IMR-90 (cell line): Measurements from ENCODE around the gene NUBP1. TPM values are rescaled to one million over a fixed set of nuclear protein-coding genes. Genes with fewer than 3 reads are reported as not detected.

Experiments
- ATAC-seq: fragments of 200-7000 bp; cut with Tn5 transposase; 2 replicates; pipeline ENCODE4 v1.9.1; 2020; ENCODE audit warnings: low read depth, mild to moderate bottlenecking, moderate library complexity
- BruUV-seq: library from RNA; stranded (reverse); fragments of 400-500 nt; replicated peaks from 2 replicates; lab custom pipeline; 2021; lab: Mats Ljungman, UMichigan
- CTCF ChIA-PET: fragments of 300-600 bp; formaldehyde crosslinking; extraction: SDS; loops from one replicate; lab custom pipeline; 2021; ENCODE audit warnings: antibody characterized with exemption; lab: Yijun Ruan, JAX
- POLR2A ChIA-PET: fragments of 300-600 bp; sonication (Branson Sonifier 250); formaldehyde crosslinking; loops from one replicate; lab custom pipeline; 2022; ENCODE audit warnings: antibody characterized with exemption; ENCODE audit not compliant: unreplicated experiment; lab: Charles Lee
- DNase-seq: peaks from one replicate; pipeline ENCODE4 v3.0.0; 2013
- H2AFZ ChIP-seq: replicated peaks from 2 replicates; pipeline ENCODE3; 2013; ENCODE audit warnings: low read length, mild to moderate bottlenecking; ENCODE audit not compliant: poor library complexity
- H2AK5ac ChIP-seq: 2 replicates; pipeline ENCODE4 v1.6.1; 2013; ENCODE audit warnings: low read depth, low read length, inconsistent platforms
- H2AK9ac ChIP-seq: replicated peaks from 2 replicates; pipeline ENCODE3; 2013; ENCODE audit warnings: mild to moderate bottlenecking, low read depth, low read length, moderate library complexity; ENCODE audit not compliant: poor library complexity
- H2BK120ac ChIP-seq: 2 replicates; pipeline ENCODE4 v1.6.1; 2013; ENCODE audit warnings: low read depth, low read length, inconsistent platforms
- H2BK15ac ChIP-seq: 3 replicates; pipeline ENCODE4 v1.6.1; 2013; ENCODE audit warnings: low read depth, low read length, inconsistent platforms
- H2BK20ac ChIP-seq: 2 replicates; pipeline ENCODE4 v1.6.1; 2013; ENCODE audit warnings: low read depth, mild to moderate bottlenecking, inconsistent platforms, low read length, moderate library complexity
- H2BK5ac ChIP-seq: 2 replicates; pipeline ENCODE4 v1.6.1; 2013; ENCODE audit warnings: mild to moderate bottlenecking, low read depth, low read length, inconsistent platforms; ENCODE audit not compliant: poor library complexity, severe bottlenecking
- H3K14ac ChIP-seq: replicated peaks from 2 replicates; pipeline ENCODE4 v1.6.1; 2013; ENCODE audit warnings: low read depth, low read length, inconsistent platforms
- H3K18ac ChIP-seq: 2 replicates; pipeline ENCODE4 v1.6.1; 2013; ENCODE audit warnings: low read depth, low read length, control low read depth
- H3K23ac ChIP-seq: 2 replicates; pipeline ENCODE4 v1.6.1; 2013; ENCODE audit warnings: low read depth, low read length, inconsistent platforms
- H3K27ac ChIP-seq: 2 replicates; pipeline ENCODE4 v1.5.1; 2013; ENCODE audit warnings: mild to moderate bottlenecking, control low read depth, low read length; ENCODE audit not compliant: insufficient read depth
- H3K27me3 ChIP-seq: 2 replicates; pipeline ENCODE4 v1.6.1; 2013; ENCODE audit warnings: low read length; ENCODE audit not compliant: control insufficient read depth, insufficient read depth
- H3K36me3 ChIP-seq: 2 replicates; pipeline ENCODE4 v1.6.1; 2013; ENCODE audit warnings: low read length, mixed read lengths; ENCODE audit not compliant: control insufficient read depth, insufficient read depth
- H3K4ac ChIP-seq: 2 replicates; pipeline ENCODE4 v1.6.1; 2013; ENCODE audit warnings: low read depth, low read length, inconsistent platforms
- H3K4me1 ChIP-seq: 2 replicates; pipeline ENCODE4 v1.6.1; 2013; ENCODE audit warnings: low read length, mixed read lengths; ENCODE audit not compliant: control insufficient read depth, insufficient read depth
- H3K4me2 ChIP-seq: 2 replicates; pipeline ENCODE4 v1.6.1; 2013; ENCODE audit warnings: low read depth, mild to moderate bottlenecking, control low read depth, low read length, moderate library complexity
- H3K4me3 ChIP-seq: 2 replicates; pipeline ENCODE4 v1.5.1; 2013; ENCODE audit warnings: low read depth, mild to moderate bottlenecking, control low read depth, low read length, moderate library complexity; ENCODE audit not compliant: insufficient read depth
- H3K56ac ChIP-seq: 2 replicates; pipeline ENCODE4 v1.6.1; 2013; ENCODE audit warnings: low read length, inconsistent platforms; ENCODE audit not compliant: insufficient read depth; ENCODE audit errors: extremely low read depth
- H3K79me1 ChIP-seq, 2 experiments: 2 replicates each; pipeline ENCODE4 v1.6.1; 2013; ENCODE audit warnings: low read length in 2 of 2, inconsistent platforms in 1 of 2, low read depth in 1 of 2
- H3K9ac ChIP-seq: 2 replicates; pipeline ENCODE4 v1.6.1; 2013; ENCODE audit warnings: low read depth, low read length, control low read depth
- H3K9me1 ChIP-seq: 2 replicates; pipeline ENCODE4 v1.6.1; 2013; ENCODE audit warnings: low read length, inconsistent platforms; ENCODE audit not compliant: insufficient read depth
- H3K9me3 ChIP-seq: 2 replicates; pipeline ENCODE4 v1.6.1; 2013; ENCODE audit warnings: low read length; ENCODE audit not compliant: control insufficient read depth, insufficient read depth
- H4K20me1 ChIP-seq: 2 replicates; pipeline ENCODE4 v1.6.1; 2013; ENCODE audit warnings: low read length, inconsistent platforms; ENCODE audit not compliant: insufficient read depth
- H4K5ac ChIP-seq: 2 replicates; pipeline ENCODE4 v1.6.1; 2013; ENCODE audit warnings: mild to moderate bottlenecking, low read depth, low read length, control low read depth
- H4K8ac ChIP-seq, 2 experiments: 2 replicates each; pipeline ENCODE4 v1.6.1; 2013; ENCODE audit warnings: low read depth in 2 of 2, low read length in 2 of 2, control low read depth in 1 of 2, inconsistent platforms in 1 of 2
- H4K91ac ChIP-seq: 2 replicates; pipeline ENCODE4 v1.6.1; 2013; ENCODE audit warnings: low read depth, low read length, inconsistent platforms; ENCODE audit not compliant: insufficient read depth
- BHLHE40 ChIP-seq: fragments of 150-350 bp; IDR thresholded peaks from 2 replicates; pipeline ENCODE4 v1.6.1; 2016; ENCODE audit warnings: mild to moderate bottlenecking, low read depth, low read length
- POLR2A ChIP-seq: IDR thresholded peaks from 2 replicates; pipeline ENCODE4 v1.6.1; 2012; ENCODE audit warnings: mild to moderate bottlenecking, low read depth, low read length
- WGBS, 2 experiments: methylation state at CpG; one replicate each; pipeline versions ENCODE4 v1.1.5 to v1.1.7; 2013; ENCODE audit warnings: missing lambda C conversion rate in 2 of 2; ENCODE audit not compliant: insufficient read length in 1 of 2; ENCODE audit errors: extremely low coverage in 2 of 2; 5-methylcytosine and 5-hydroxymethylcytosine counted together
- dilution Hi-C: fragments of 300-500 bp; cut with HindIII; formaldehyde crosslinking; loops from one replicate; pipeline ENCODE4 v1.14.3; 2018; ENCODE audit warnings: low sequenced_read_pairs; ENCODE audit not compliant: unreplicated experiment
- in situ Hi-C: fragments of 300-500 bp; cut with MboI; formaldehyde crosslinking; loops from 3 replicates; pipeline ENCODE4 v1.14.3; 2019; ENCODE audit warnings: low sequenced_read_pairs, inconsistent platforms, mixed read lengths
- intact Hi-C: fragments of 100-400 bp; cut with micrococcal nuclease; formaldehyde crosslinking; loops from 2 replicates; pipeline ENCODE4 v1.10.0; 2022
- polyA plus RNA-seq, 3 experiments: library from polyadenylated mRNA; depleted of rRNA; stranded (reverse); fragments of >200 nt; gene quantifications; 2 replicates each; pipeline ENCODE4 v1.2.3, GENCODE V29; 2012; ENCODE audit warnings: low replicate concordance in 1 of 3
- total RNA-seq: library from RNA; depleted of rRNA; stranded (reverse); fragments of >200 nt; gene quantifications from 2 replicates; pipeline ENCODE4 v1.2.3, GENCODE V29; 2012

NUBP1 gene
- total and polyA plus RNA-seq, 2 of the 4 experiments (the other 2 are of a cell fraction) = 28.0 to 31.5 TPM

DNA sequence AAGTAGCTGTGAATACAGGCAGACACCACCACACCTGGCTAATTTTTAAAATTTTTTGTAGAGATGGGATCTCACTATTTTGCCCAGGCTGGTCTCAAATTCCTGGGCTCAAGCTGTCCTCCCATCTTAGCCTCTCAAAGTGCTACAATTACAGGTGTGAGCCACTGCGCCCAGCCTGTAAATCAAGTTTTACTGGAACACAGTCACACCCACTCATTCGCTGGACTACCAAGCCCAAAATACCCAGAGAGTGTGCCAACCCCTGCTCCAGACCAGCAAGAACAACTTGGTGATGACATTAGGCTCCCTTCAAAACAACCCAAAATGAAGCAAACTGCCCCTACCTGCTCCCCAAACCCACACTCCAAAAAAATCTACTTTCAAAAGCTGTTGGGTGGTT lies 39.0 kb downstream of the NUBP1 start:
- no peak overlapping the region for H2AK9ac ChIP-seq
- H4K20me1 ChIP-seq = no peaks in the 10 kb centered on the region
- H4K91ac ChIP-seq = no peak overlapping the region
- no peak overlapping the region for H2BK120ac ChIP-seq
- H3K56ac ChIP-seq = no peak overlapping the region
- H3K4me1 ChIP-seq = no peaks in the 10 kb centered on the region
- DNase-seq = no peak
- no peak for ATAC-seq
- dilution Hi-C loops = no loop called here
- H3K4ac ChIP-seq = no peak overlapping the region
- H3K14ac ChIP-seq = no peak overlapping the region
- TF ChIP-seq POLR2A = no peak
- TF ChIP-seq BHLHE40 = no peak
- intact Hi-C loops = no loop called here
- no peak overlapping the region for H4K5ac ChIP-seq
- no peaks in the 10 kb centered on the region for H3K9me3 ChIP-seq
- no peak overlapping the region for H2BK5ac ChIP-seq
- peaks cover 5% of the 10 kb centered on the region for H3K27me3 ChIP-seq
- H2AFZ ChIP-seq = no peak overlapping the region
- in situ Hi-C loops = no loop called here
- no TSS peak for BruUV-seq
- H3K18ac ChIP-seq = no peak overlapping the region
- no peaks in the 10 kb centered on the region for H3K79me1 ChIP-seq
- H4K8ac ChIP-seq = no peak overlapping the region
- POLR2A ChIA-PET = no interaction called here
- no peaks in the 10 kb centered on the region for H3K36me3 ChIP-seq
- WGBS, 2 experiments = no CpG with 5 or more reads among the region's 2 CpGs
- no peak overlapping the region for H3K9ac ChIP-seq
- no peak overlapping the region for H3K27ac ChIP-seq
- no peak overlapping the region for H2BK15ac ChIP-seq
- no peak overlapping the region for H3K4me2 ChIP-seq
- H3K23ac ChIP-seq = no peak overlapping the region
- CTCF ChIA-PET = interaction anchor here (0.6 kb wide), 2 partner anchors 14 to 171 kb away, joined by 3 to 5 read pairs; no protein-coding TSS in a partner anchor
- H2BK20ac ChIP-seq = no peak overlapping the region
- no peak overlapping the region for H2AK5ac ChIP-seq
- H3K4me3 ChIP-seq = no peak overlapping the region
- H3K9me1 ChIP-seq = no peaks in the 10 kb centered on the region
